Right atrium auricular region (tissue), 2 donors: ENCODE data around the gene PUM1. TPM values are rescaled to one million over a fixed set of nuclear protein-coding genes. Genes with fewer than 3 reads are reported as not detected.

Experiments used
- DNase-seq: peaks from one replicate; pipeline ENCODE4 v3.0.0-alpha.2; 2019; ENCODE audit warnings: low spot score
- H3K27ac ChIP-seq, 2 donors: fragments of 200-600 bp; sonication (generic); 1 replicate in 1 of 2; 2 replicates in 1 of 2; pipeline ENCODE4 v1.5.1; 2016 to 2019
- H3K27me3 ChIP-seq, 2 donors: fragments of 200-600 bp; sonication (generic); one replicate each; pipeline versions ENCODE4 v1.5.1 to v1.6.0; 2017 to 2019
- H3K36me3 ChIP-seq: fragments of 200-600 bp; sonication (generic); one replicate; pipeline ENCODE4 v1.5.1; 2016
- H3K4me1 ChIP-seq, 2 donors: fragments of 200-600 bp; sonication (generic); one replicate each; pipeline versions ENCODE4 v1.5.1 to v1.6.0; 2017 to 2019
- H3K4me3 ChIP-seq, 2 donors: fragments of 200-600 bp; sonication (generic); 1 replicate in 1 of 2; 2 replicates in 1 of 2; pipeline ENCODE4 v1.5.1; 2017 to 2019; ENCODE audit warnings: mild to moderate bottlenecking in 1 of 2, moderate library complexity in 1 of 2
- H3K9me3 ChIP-seq, 2 donors: fragments of 200-600 bp; sonication (generic); one replicate each; pipeline ENCODE4 v1.5.1; 2019
- CTCF ChIP-seq, 2 donors: fragments of 200-600 bp; sonication (generic); IDR thresholded peaks; one replicate each; pipeline ENCODE4 v1.5.1; 2019; ENCODE audit warnings: antibody characterized with exemption in 2 of 2
- total RNA-seq, 2 donors: library from RNA; depleted of rRNA; stranded (reverse); fragments of >200 nt; gene quantifications; one replicate each; pipeline ENCODE4 v1.1.0, GENCODE V29; 2016

The PUM1 gene
- total RNA-seq, 2 donors from 2014 or later, result 51.2 to 68.8 TPM

- Histone ChIP-seq H3K9me3 (no peaks in the 10 kb centered on the region), H3K4me3 (no peak overlapping the region), H3K27ac (no peak overlapping the region), H3K36me3 (no peaks in the 10 kb centered on the region), H3K4me1 (peaks cover 0 to 55% of the 10 kb centered on the region in 2 donors), H3K27me3 (no peaks in the 10 kb centered on the region)
- TF ChIP-seq CTCF (IDR thresholded peaks at IDR 0.05), result no peak
- DNase-seq, result no peak
These were observed 174.9 kb downstream of the PUM1 start for GRCh38 chr1:30890502-30891226.

- no peaks in the 10 kb centered on the region for H3K36me3 ChIP-seq
- H3K27me3 ChIP-seq, result no peaks in the 10 kb centered on the region
- TF ChIP-seq CTCF (IDR thresholded peaks at IDR 0.05), result no peak
- no peaks in the 10 kb centered on the region for H3K9me3 ChIP-seq
- no peak for DNase-seq
- H3K4me1 ChIP-seq, result peaks cover 0 to 54% of the 10 kb centered on the region in 2 donors
- no peak overlapping the region for H3K27ac ChIP-seq
- H3K4me3 ChIP-seq, result no peak overlapping the region
These were observed 176.0 kb downstream of the PUM1 start for GRCh38 chr1:30889511-30889910.

GRCh38 chr1:30888975-30889374 is 176.5 kb downstream of the PUM1 start:
- Histone ChIP-seq H3K36me3 (no peaks in the 10 kb centered on the region), H3K27ac (peak overlapping the region; percentile 69 to 85), H3K4me1 (peaks cover 0 to 54% of the 10 kb centered on the region in 2 donors), H3K4me3 (no peak overlapping the region), H3K27me3 (no peaks in the 10 kb centered on the region), H3K9me3 (no peaks in the 10 kb centered on the region)
- TF ChIP-seq CTCF (IDR thresholded peaks at IDR 0.05), result no peak
- DNase-seq, result no peak

- H3K4me1 ChIP-seq, result peaks cover 0 to 54% of the 10 kb centered on the region in 2 donors
- no peaks in the 10 kb centered on the region for H3K36me3 ChIP-seq
- H3K4me3 ChIP-seq, result no peak overlapping the region
- no peak for TF ChIP-seq CTCF (IDR thresholded peaks at IDR 0.05)
- H3K9me3 ChIP-seq, result no peaks in the 10 kb centered on the region
- H3K27me3 ChIP-seq, result no peaks in the 10 kb centered on the region
- DNase-seq, result peak; percentile 72
- H3K27ac ChIP-seq, result peak overlapping the region; percentile 69 to 85
These were observed 177.1 kb downstream of the PUM1 start for GRCh38 chr1:30888391-30888790.

GRCh38 chr1:30887485-30888315 is 177.8 kb downstream of the PUM1 start:
- no peak for DNase-seq
- Histone ChIP-seq H3K4me3 (no peak overlapping the region), H3K4me1 (peaks cover 0 to 50% of the 10 kb centered on the region in 2 donors), H3K36me3 (no peaks in the 10 kb centered on the region), H3K9me3 (no peaks in the 10 kb centered on the region), H3K27me3 (no peaks in the 10 kb centered on the region), H3K27ac (peak overlapping the region; percentile 69 to 85)
- TF ChIP-seq CTCF (IDR thresholded peaks at IDR 0.05), result no peak
